A549 (cell line): ENCODE measurements around the gene CD58. TPM values are rescaled to one million over a fixed set of nuclear protein-coding genes. Genes with fewer than 3 reads are reported as not detected.
"Not testable (repeated sequence)": the region's sequence is repeated elsewhere in the genome, so short reads cannot be mapped to it uniquely, and the experiment has no call there.

ENCODE experiments used
- ATAC-seq, 2 experiments: fragments of 200-7000 bp in 1 of 2; fragments of >200 bp in 1 of 2; cut with Nextera tagmentation in 1 of 2; cut with Tn5 transposase in 1 of 2; 3 replicates each; pipeline versions ENCODE4 v1.8.0 to v1.9.1; 2018 to 2020; ENCODE audit warnings: mild to moderate bottlenecking in 1 of 2, moderate library complexity in 1 of 2
- CTCF ChIA-PET: fragments of 300-600 bp; sonication (Branson Sonifier 250); formaldehyde crosslinking; extraction: SDS; loops from one replicate; lab custom pipeline; 2021; ENCODE audit warnings: antibody characterized with exemption, inconsistent platforms; lab: Yijun Ruan, JAX
- POLR2A ChIA-PET: fragments of 350-600 bp; formaldehyde crosslinking; extraction: SDS; loops from one replicate; lab custom pipeline; 2021; ENCODE audit warnings: antibody characterized with exemption, inconsistent platforms; lab: Yijun Ruan, JAX
- DNase-seq, 2 experiments: peaks; one replicate each; pipeline versions ENCODE4 v3.0.0 to v3.0.0-alpha.2; 2011 to 2016; ENCODE audit warnings: low read depth in 1 of 2, low spot score in 1 of 2
- FAIRE-seq: peaks from 2 replicates; lab custom pipeline; 2011; peaks lifted over from hg19 to GRCh38; lab: Jason Lieb, UNC
- H3K27ac ChIP-seq, 2 experiments: fragments of >200 bp; sonication (Bioruptor Twin); formaldehyde crosslinking; 3 replicates each; pipeline ENCODE4 v1.5.1; 2016 to 2017
- H3K4me1 ChIP-seq: fragments of >200 bp; sonication (Bioruptor Twin); formaldehyde crosslinking; 3 replicates; pipeline ENCODE4 v1.6.1; 2016
- H3K4me2 ChIP-seq: fragments of >200 bp; sonication (Bioruptor Twin); formaldehyde crosslinking; 3 replicates; pipeline ENCODE4 v1.6.1; 2016
- H3K4me3 ChIP-seq: fragments of >200 bp; sonication (Bioruptor Twin); formaldehyde crosslinking; 3 replicates; pipeline ENCODE4 v1.5.1; 2016
- H3K9me3 ChIP-seq: fragments of >200 bp; sonication (Bioruptor Twin); formaldehyde crosslinking; 3 replicates; pipeline ENCODE4 v1.6.1; 2016
- CBX2 ChIP-seq: fragments of 200-600 bp; sonication (generic); IDR thresholded peaks from 2 replicates; pipeline ENCODE4 v1.6.1; 2016; ENCODE audit warnings: low read depth, mild to moderate bottlenecking, borderline replicate concordance
- FOXS1 ChIP-seq: fragments of 250-450 bp; sonication (Bioruptor Pico); IDR thresholded peaks from 2 replicates; pipeline ENCODE4 v1.5.0; 2020; ENCODE audit warnings: mild to moderate bottlenecking, moderate library complexity
- JUN ChIP-seq, 2 experiments: fragments of >200 bp; sonication (Bioruptor Twin); formaldehyde crosslinking; IDR thresholded peaks; 2 replicates in 1 of 2; 3 replicates in 1 of 2; pipeline ENCODE4 v1.6.1; 2016 to 2017
- NR3C1 ChIP-seq: fragments of >200 bp; sonication (Bioruptor Twin); formaldehyde crosslinking; IDR thresholded peaks from 3 replicates; pipeline ENCODE4 v1.6.1; 2017
- RARB ChIP-seq: fragments of 250-450 bp; sonication (Bioruptor Pico); IDR thresholded peaks from 2 replicates; pipeline ENCODE4 v1.8.0; 2021; ENCODE audit warnings: mild to moderate bottlenecking, moderate library complexity
- ZSCAN20 ChIP-seq: fragments of 250-450 bp; sonication (Bioruptor Pico); IDR thresholded peaks from 2 replicates; pipeline ENCODE4 v1.8.0; 2022; ENCODE audit warnings: mild to moderate bottlenecking, moderate library complexity
- WGBS: methylation state at CpG from one replicate; pipeline ENCODE4 v1.1.6; 2017; ENCODE audit errors: missing lambda C conversion rate; 5-methylcytosine and 5-hydroxymethylcytosine counted together
- polyA plus RNA-seq, 4 experiments: library from polyadenylated mRNA; depleted of rRNA in 3 of 4; stranded (reverse); fragments of >200 nt; fragmentation: RNase III in 1 of 4; extraction: RNeasy Plus Mini Kit Qiagen cat#74134 plus additional on column Dnase treatment in 1 of 4; gene quantifications; 2 replicates in 3 of 4; 3 replicates in 1 of 4; pipeline ENCODE4 v1.2.3, GENCODE V29; 2011 to 2017
- TF ChIP-seq, protein P1 (sequence below): fragments of 150-350 bp; IDR thresholded peaks from 2 replicates; pipeline ENCODE4 v1.6.1; 2014; ENCODE audit warnings: low read depth, mild to moderate bottlenecking, low read length

CD58 gene
- polyA plus RNA-seq, 2 of the 4 experiments (the other 2 are of a cell fraction), result 22.4 to 38.4 TPM

- CTCF ChIA-PET, H3K4me2 ChIP-seq, H3K27ac ChIP-seq, H3K4me3 ChIP-seq, H3K4me1 ChIP-seq, FAIRE-seq, POLR2A ChIA-PET, ATAC-seq, DNase-seq, H3K9me3 ChIP-seq: not testable (repeated sequence)
- 69% methylated on average over 2 of the region's 2 CpGs for WGBS
These were observed 38.0 kb upstream of the CD58 start for GRCh38 chr1:116608841-116609240.

DNA sequence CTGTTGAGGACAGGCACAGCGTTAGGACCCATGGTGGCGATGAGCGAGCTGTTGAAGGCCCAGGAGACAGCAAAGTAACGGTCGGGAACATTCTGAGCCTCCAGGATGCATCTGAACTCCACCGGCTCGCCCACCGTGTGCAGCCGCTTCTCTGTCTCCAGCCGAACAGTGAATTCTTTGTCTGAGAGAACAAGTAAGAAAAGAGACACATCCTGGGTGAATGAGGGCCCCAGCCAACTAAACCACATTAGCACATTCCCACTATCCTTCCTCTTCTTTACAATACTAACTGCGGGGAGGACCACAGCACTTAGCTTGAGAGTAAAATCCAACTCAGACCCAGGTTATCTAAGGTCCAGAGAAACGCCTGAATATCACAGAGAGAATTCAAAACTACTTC is 37.3 kb upstream of the CD58 start:
- CTCF ChIA-PET, DNase-seq, H3K27ac ChIP-seq, H3K4me2 ChIP-seq, H3K9me3 ChIP-seq, H3K4me1 ChIP-seq, ATAC-seq, POLR2A ChIA-PET, H3K4me3 ChIP-seq, FAIRE-seq: not testable (repeated sequence)
- 89% methylated on average over 12 of the region's 12 CpGs for WGBS

GRCh38 chr1:116607463-116607862 is 36.6 kb upstream of the CD58 start:
- H3K4me2 ChIP-seq, H3K9me3 ChIP-seq, H3K27ac ChIP-seq, ATAC-seq, H3K4me3 ChIP-seq, H3K4me1 ChIP-seq, DNase-seq, POLR2A ChIA-PET, FAIRE-seq: not testable (repeated sequence)
- CTCF ChIA-PET, result interaction anchor here (2.1 kb wide), 1 partner anchor 11 kb away, joined by 4 read pairs; no protein-coding TSS in a partner anchor
- 50% methylated on average over 1 of the region's 1 CpG for WGBS

GRCh38 chr1:116606067-116606466 is 35.2 kb upstream of the CD58 start:
- ATAC-seq, H3K9me3 ChIP-seq, FAIRE-seq, H3K4me3 ChIP-seq, DNase-seq, H3K4me2 ChIP-seq, H3K27ac ChIP-seq, H3K4me1 ChIP-seq, POLR2A ChIA-PET: not testable (repeated sequence)
- CTCF ChIA-PET, result interaction anchor here (2.1 kb wide), 1 partner anchor 10 kb away, joined by 4 read pairs; no protein-coding TSS in a partner anchor
- 91% methylated on average over 8 of the region's 8 CpGs for WGBS

DNA sequence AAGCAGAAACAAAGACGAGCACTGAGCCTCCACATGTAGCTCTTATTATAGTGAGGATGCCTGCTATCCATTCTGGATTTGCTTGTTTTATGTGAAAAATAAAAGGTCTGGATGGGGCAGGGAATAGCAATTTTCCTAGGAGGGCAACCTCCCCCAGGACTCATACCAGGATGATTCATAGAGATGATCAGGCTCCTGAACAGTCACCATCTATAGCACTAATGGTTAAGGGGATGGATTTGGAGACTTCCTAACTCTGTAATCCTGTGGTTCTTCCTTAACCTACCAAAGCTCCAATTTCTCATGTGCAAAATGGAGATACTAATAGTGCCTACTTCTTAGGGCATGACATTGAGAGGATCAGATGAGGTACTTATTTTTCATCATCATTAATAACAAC is 34.5 kb upstream of the CD58 start:
- no peaks in the 10 kb centered on the region for H3K9me3 ChIP-seq
- no peak for FAIRE-seq
- POLR2A ChIA-PET, result no interaction called here
- no peak for DNase-seq
- no peaks in the 10 kb centered on the region for H3K4me1 ChIP-seq
- ATAC-seq, result no peak
- H3K4me2 ChIP-seq, result no peak overlapping the region
- no peak overlapping the region for H3K27ac ChIP-seq
- TF ChIP-seq FOXS1 (CRISPR knock-in tag) (no peak), JUN (IDR thresholded peaks at IDR 0.05) (no peak), NR3C1 (no peak), RARB (CRISPR knock-in tag) (no peak), CBX2 (no peak), ZSCAN20 (CRISPR knock-in tag) (no peak)
- TF ChIP-seq, protein P1, sequence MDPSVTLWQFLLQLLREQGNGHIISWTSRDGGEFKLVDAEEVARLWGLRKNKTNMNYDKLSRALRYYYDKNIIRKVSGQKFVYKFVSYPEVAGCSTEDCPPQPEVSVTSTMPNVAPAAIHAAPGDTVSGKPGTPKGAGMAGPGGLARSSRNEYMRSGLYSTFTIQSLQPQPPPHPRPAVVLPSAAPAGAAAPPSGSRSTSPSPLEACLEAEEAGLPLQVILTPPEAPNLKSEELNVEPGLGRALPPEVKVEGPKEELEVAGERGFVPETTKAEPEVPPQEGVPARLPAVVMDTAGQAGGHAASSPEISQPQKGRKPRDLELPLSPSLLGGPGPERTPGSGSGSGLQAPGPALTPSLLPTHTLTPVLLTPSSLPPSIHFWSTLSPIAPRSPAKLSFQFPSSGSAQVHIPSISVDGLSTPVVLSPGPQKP, result no peak
- no peak overlapping the region for H3K4me3 ChIP-seq
- CTCF ChIA-PET, result interaction anchor here (0.9 kb wide), 1 partner anchor 9 kb away, joined by 4 read pairs; no protein-coding TSS in a partner anchor
- WGBS, result 100% methylated on average over 1 of the region's 1 CpG

DNA sequence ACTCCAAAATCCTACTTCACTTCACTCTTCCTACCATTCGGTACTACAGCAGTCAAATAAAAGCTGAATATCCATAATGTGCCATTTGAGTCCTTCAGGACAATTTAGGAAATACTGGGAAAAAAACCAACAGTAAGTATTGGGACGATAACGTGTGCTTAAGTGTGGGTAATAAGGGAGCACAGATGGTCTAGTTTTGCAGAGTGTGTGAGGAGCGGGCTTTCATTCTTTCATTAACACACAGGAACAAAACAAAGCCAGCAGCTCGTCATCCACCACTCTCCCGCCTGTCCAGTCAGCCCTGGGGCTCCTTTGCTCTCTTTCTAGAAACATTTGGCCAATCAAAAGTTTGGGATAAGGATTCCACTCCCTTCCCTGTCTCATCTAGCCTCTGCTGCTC is 33.6 kb upstream of the CD58 start:
- H3K27ac ChIP-seq, FAIRE-seq, ATAC-seq, H3K4me3 ChIP-seq, H3K4me2 ChIP-seq, H3K4me1 ChIP-seq, DNase-seq, H3K9me3 ChIP-seq, POLR2A ChIA-PET: not testable (repeated sequence)
- CTCF ChIA-PET, result interaction anchor here (0.9 kb wide), 1 partner anchor 8 kb away, joined by 4 read pairs; no protein-coding TSS in a partner anchor
- 94% methylated on average over 6 of the region's 6 CpGs for WGBS

GRCh38 chr1:116603646-116604045 is 32.8 kb upstream of the CD58 start:
- DNase-seq, H3K4me1 ChIP-seq, H3K27ac ChIP-seq, H3K9me3 ChIP-seq, FAIRE-seq, ATAC-seq, POLR2A ChIA-PET, H3K4me2 ChIP-seq, H3K4me3 ChIP-seq, CTCF ChIA-PET: not testable (repeated sequence)
- WGBS, result 78% methylated on average over 6 of the region's 21 CpGs

GRCh38 chr1:116599369-116599768 is 28.5 kb upstream of the CD58 start:
- 95% methylated on average over 2 of the region's 2 CpGs for WGBS
- POLR2A ChIA-PET, result not testable (repeated sequence)

DNA sequence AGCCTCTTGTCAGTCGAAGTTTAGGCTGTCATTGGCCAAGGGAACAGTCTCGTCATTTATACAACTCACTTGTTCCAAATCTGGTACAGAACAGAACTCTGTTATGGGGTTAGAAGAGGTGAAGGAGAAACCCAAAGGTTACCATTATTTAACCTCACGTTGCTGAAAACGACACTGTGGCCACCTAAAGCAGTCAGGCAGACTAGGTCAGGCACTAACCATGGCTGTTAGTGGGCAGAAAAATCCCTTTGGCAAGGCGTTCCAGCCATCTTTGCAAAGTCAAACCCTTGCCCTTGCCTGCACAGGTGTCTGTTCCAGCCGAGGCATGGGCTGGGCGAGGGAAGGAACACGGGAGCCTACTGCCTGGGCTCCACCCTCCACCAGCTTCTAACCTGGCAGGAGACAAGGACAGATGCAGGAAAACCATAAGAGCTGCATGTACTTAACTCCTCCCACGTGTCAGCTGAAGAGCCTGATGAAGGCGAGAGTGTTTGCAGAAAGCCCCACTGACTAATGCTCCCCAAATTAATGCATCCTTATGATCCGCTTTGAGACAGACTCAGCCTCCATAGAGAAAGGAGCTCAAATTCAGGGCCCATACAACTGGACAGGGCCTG is 27.7 kb upstream of the CD58 start:
- H3K27ac ChIP-seq, H3K4me3 ChIP-seq, H3K9me3 ChIP-seq, ATAC-seq, H3K4me2 ChIP-seq, H3K4me1 ChIP-seq, POLR2A ChIA-PET, FAIRE-seq, DNase-seq: not testable (repeated sequence)
- CTCF ChIA-PET, result interaction anchor here (1.2 kb wide), 1 partner anchor 24 kb away, joined by 3 read pairs; no protein-coding TSS in a partner anchor
- 65% methylated on average over 11 of the region's 11 CpGs for WGBS

More at GRCh38 chr1:116599369-116599768, 28.5 kb upstream of the CD58 start:
- not testable (repeated sequence) for H3K9me3 ChIP-seq, H3K4me3 ChIP-seq, ATAC-seq, H3K4me1 ChIP-seq, FAIRE-seq, H3K4me2 ChIP-seq, H3K27ac ChIP-seq, DNase-seq
- CTCF ChIA-PET, result interaction anchor here (1.2 kb wide), 1 partner anchor 25 kb away, joined by 3 read pairs; no protein-coding TSS in a partner anchor
